Measurements from ENCODE around the gene DYRK1A. TPM values are rescaled to one million over a fixed set of nuclear protein-coding genes. Genes with fewer than 3 reads are reported as not detected.

The DYRK1A gene
- total and polyA plus RNA-seq, 10 of the 15 experiments (the other 5 are each of a cell fraction or from before 2014, with no cell fraction given), result 2.4 to 68.6 (median 30.7) TPM

GRCh38 chr21:37446552-37446951 lies 80.0 kb downstream of the DYRK1A start (continued):
- no peak for TF ChIP-seq SRF (IDR thresholded peaks at IDR 0.05; ENCODE audit: low read depth in 2 of 2, low read length in 2 of 2)
- TF ChIP-seq IRF5 (IDR thresholded peaks at IDR 0.05; ENCODE audit: borderline replicate concordance), result no peak
- TF ChIP-seq ZZZ3 (IDR thresholded peaks at IDR 0.05; ENCODE audit: control insufficient read depth, insufficient read length, low read depth), result no peak

GRCh38 chr21:37447288-37447936 lies 80.8 kb downstream of the DYRK1A start:
- Histone ChIP-seq H3K27ac (ENCODE audit: control insufficient read depth, insufficient read depth) (no peak overlapping the region), H3K79me2 (ENCODE audit: control insufficient read depth, insufficient read depth, low read length) (peaks cover 70% of the 10 kb centered on the region), H3K27me3 (replicated peaks in 1 of 2; ENCODE audit: control insufficient read depth in 2 of 2, insufficient read depth in 2 of 2, low read length in 1 of 2) (no peaks in the 10 kb centered on the region), H3K36me3 (ENCODE audit: control insufficient read depth in 2 of 2, insufficient read depth in 2 of 2, low read length in 1 of 2) (peaks cover 0 to 4% of the 10 kb centered on the region in 2 experiments), H2AFZ (ENCODE audit: control insufficient read depth, low read depth, low read length) (no peak overlapping the region), H3K9ac (ENCODE audit: control insufficient read depth, insufficient read depth, low read length) (no peak overlapping the region), H4K20me1 (ENCODE audit: control insufficient read depth, insufficient read depth) (no peaks in the 10 kb centered on the region; the same call in 1 of the 2 replicates), H3K4me1 (ENCODE audit: control insufficient read depth, insufficient read depth, low read length) (no peaks in the 10 kb centered on the region), H3K4me2 (ENCODE audit: control insufficient read depth, insufficient read depth) (no peak overlapping the region), H3K9me3 (replicated peaks; ENCODE audit: control insufficient read depth, insufficient read depth, low read length) (no peaks in the 10 kb centered on the region), H3K4me3 (no peak overlapping the region)
- TF ChIP-seq ZBTB40 (IDR thresholded peaks at IDR 0.05; ENCODE audit: borderline replicate concordance) (peak; percentile 58), HDAC6 (IDR thresholded peaks at IDR 0.05; ENCODE audit: unreplicated experiment) (no peak), NBN (IDR thresholded peaks at IDR 0.05) (no peak), SPI1 (IDR thresholded peaks at IDR 0.05; ENCODE audit: borderline replicate concordance, insufficient read depth, low read depth, low read length) (no peak), PAX5 (IDR thresholded peaks at IDR 0.05; ENCODE audit: borderline replicate concordance, low read depth, low read length) (no peak), GABPA (IDR thresholded peaks at IDR 0.05; ENCODE audit: low read depth) (no peak)
- TF ChIP-seq, protein P1, sequence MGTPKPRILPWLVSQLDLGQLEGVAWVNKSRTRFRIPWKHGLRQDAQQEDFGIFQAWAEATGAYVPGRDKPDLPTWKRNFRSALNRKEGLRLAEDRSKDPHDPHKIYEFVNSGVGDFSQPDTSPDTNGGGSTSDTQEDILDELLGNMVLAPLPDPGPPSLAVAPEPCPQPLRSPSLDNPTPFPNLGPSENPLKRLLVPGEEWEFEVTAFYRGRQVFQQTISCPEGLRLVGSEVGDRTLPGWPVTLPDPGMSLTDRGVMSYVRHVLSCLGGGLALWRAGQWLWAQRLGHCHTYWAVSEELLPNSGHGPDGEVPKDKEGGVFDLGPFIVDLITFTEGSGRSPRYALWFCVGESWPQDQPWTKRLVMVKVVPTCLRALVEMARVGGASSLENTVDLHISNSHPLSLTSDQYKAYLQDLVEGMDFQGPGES (IDR thresholded peaks at IDR 0.05), result no peak
- no TSS peak for BruUV-seq (replicated peaks)
- ChIA-PET SMC1A (ENCODE audit: uncharacterized antibody, unreplicated experiment) (interaction anchor here (1.1 to 1.2 kb wide), 3 partner anchors 9 to 240 kb away, joined by 3 to 4 read pairs (median 4); no protein-coding TSS in a partner anchor), RAD21 (ENCODE audit: unreplicated experiment) (no interaction called here), POLR2A (no interaction called here), CTCF (interaction anchor here (0.6 kb wide), 1 partner anchor 94 kb away, joined by 4 read pairs; no protein-coding TSS in a partner anchor)
- DNase-seq (ENCODE audit: low read depth, low spot score) (no peak), ATAC-seq (peak; percentile 21; the same call in 1 of the 3 replicates), FAIRE-seq (no peak)
- intact Hi-C loops (cut with micrococcal nuclease; ENCODE audit: unreplicated experiment) (no loop called here), in situ Hi-C loops (cut with MboI) (no loop called here)
- WGBS (ENCODE audit: insufficient coverage, insufficient replicate concordance, low lambda C conversion rate, missing lambda C conversion rate), result 80% methylated on average over 7 of the region's 7 CpGs

All from GM12878 (cell line).